Measurements from ENCODE around the gene ADCY2.

Gene ADCY2

DNA sequence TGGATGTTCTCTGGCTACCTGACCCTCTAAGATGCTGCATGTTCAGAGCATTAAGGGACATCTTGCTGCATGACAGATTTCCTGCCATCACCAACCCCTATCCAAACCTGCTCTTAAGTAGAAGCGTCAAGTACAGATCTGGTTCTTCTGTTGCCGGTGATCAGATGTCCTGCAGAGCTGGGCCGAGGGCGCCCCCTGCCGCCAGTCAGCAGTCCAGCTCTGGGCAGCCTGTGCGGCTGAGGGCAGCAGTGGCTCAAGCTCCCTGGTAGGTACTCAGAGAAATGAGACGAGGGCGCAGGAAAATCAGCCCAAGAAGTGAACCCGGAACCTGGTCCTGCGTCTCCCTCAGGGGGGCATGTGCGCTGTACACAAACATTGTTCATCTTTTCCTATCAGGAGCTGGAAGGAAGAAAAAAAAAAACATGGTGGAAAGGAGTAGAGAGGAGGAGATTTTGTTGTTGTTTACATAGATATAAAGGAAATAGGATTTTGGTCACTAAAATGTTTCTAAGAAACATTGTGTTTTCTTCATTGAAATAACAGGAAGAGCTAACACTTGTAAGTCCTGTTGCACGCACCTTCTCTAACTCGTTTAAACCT, 359.2 kb downstream of the ADCY2 start:
- no peaks in the 10 kb centered on the region for H3K36me3 ChIP-seq (replicated peaks; ENCODE audit: low read depth, low read length)
- H4K20me1 ChIP-seq (ENCODE audit: insufficient read depth, low read length), result no peaks in the 10 kb centered on the region
- H3K9me3 ChIP-seq (ENCODE audit: insufficient read depth, low read length), result no peaks in the 10 kb centered on the region
- H3K27ac ChIP-seq (ENCODE audit: low read length), result no peak overlapping the region
- H2AFZ ChIP-seq (ENCODE audit: low read depth, low read length), result no peak overlapping the region
- TF ChIP-seq, protein P1, sequence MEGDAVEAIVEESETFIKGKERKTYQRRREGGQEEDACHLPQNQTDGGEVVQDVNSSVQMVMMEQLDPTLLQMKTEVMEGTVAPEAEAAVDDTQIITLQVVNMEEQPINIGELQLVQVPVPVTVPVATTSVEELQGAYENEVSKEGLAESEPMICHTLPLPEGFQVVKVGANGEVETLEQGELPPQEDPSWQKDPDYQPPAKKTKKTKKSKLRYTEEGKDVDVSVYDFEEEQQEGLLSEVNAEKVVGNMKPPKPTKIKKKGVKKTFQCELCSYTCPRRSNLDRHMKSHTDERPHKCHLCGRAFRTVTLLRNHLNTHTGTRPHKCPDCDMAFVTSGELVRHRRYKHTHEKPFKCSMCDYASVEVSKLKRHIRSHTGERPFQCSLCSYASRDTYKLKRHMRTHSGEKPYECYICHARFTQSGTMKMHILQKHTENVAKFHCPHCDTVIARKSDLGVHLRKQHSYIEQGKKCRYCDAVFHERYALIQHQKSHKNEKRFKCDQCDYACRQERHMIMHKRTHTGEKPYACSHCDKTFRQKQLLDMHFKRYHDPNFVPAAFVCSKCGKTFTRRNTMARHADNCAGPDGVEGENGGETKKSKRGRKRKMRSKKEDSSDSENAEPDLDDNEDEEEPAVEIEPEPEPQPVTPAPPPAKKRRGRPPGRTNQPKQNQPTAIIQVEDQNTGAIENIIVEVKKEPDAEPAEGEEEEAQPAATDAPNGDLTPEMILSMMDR (IDR thresholded peaks at IDR 0.05; ENCODE audit: low read depth, low read length), result peak; percentile 72
- no peak for TF ChIP-seq EZH2phosphoT487 (IDR thresholded peaks at IDR 0.05; ENCODE audit: low read depth)
- H3K4me3 ChIP-seq (ENCODE audit: low read length), result no peak overlapping the region
- no peak overlapping the region for H3K9ac ChIP-seq (ENCODE audit: low read length)
- no peaks in the 10 kb centered on the region; the same call in 1 of the 2 replicates for H3K4me1 ChIP-seq (ENCODE audit: low read length)
- no peaks in the 10 kb centered on the region for H3K79me2 ChIP-seq (ENCODE audit: low read length)
- no peak overlapping the region for H3K4me2 ChIP-seq (ENCODE audit: low read length)
- H3K27me3 ChIP-seq (ENCODE audit: low read depth, low read length), result no peaks in the 10 kb centered on the region

DNA sequence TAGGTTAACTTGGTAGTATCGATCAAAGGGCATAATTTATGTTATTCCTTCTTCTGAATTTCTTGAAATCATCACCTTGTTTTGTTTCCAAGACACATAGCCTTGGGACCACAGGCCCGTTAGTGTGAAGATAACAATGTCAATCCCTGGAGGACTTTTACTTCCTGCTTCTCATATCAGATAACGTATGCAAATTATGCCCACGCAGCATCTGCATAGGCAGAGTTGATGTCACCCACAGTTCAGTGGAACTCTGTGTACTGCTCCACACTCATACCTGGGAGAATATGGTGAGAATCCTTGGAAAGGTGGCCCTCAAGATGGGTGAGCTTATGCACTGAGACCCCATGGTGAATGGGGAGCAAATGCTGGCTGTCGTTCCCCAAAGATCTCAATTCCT, 360.0 kb downstream of the ADCY2 start:
- Histone ChIP-seq H3K9ac (ENCODE audit: low read length) (no peak overlapping the region), H3K4me3 (ENCODE audit: low read length) (no peak overlapping the region), H3K36me3 (replicated peaks; ENCODE audit: low read depth, low read length) (no peaks in the 10 kb centered on the region), H2AFZ (ENCODE audit: low read depth, low read length) (no peak overlapping the region), H3K9me3 (ENCODE audit: insufficient read depth, low read length) (no peaks in the 10 kb centered on the region), H3K79me2 (ENCODE audit: low read length) (no peaks in the 10 kb centered on the region), H3K27me3 (ENCODE audit: low read depth, low read length) (no peaks in the 10 kb centered on the region), H4K20me1 (ENCODE audit: insufficient read depth, low read length) (no peaks in the 10 kb centered on the region), H3K4me2 (ENCODE audit: low read length) (no peak overlapping the region), H3K27ac (ENCODE audit: low read length) (no peak overlapping the region), H3K4me1 (ENCODE audit: low read length) (no peaks in the 10 kb centered on the region; the same call in 1 of the 2 replicates)
- TF ChIP-seq EZH2phosphoT487 (IDR thresholded peaks at IDR 0.05; ENCODE audit: low read depth), result no peak
- TF ChIP-seq, protein P1 (IDR thresholded peaks at IDR 0.05; ENCODE audit: low read depth, low read length), result no peak

DNA sequence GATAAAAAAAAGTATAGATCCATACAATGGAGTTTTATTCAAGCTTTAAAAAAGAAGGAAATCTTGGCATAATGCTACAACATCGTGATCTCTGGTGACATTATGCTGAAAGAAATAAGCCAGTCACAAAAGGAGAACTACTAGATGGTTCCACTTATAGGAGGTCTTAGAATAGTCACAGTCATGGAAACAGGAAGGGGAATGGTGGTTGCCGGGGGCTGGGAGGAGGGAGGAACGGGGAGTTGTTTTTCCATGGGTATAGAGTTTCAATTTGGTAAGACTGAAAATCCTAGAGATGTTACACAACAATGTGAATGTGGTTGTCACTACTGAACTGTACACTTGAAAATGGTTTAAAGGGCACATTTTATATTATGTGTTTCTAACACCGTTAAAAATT, 360.5 kb downstream of the ADCY2 start:
- Histone ChIP-seq H4K20me1 (ENCODE audit: insufficient read depth, low read length) (no peaks in the 10 kb centered on the region), H3K4me2 (ENCODE audit: low read length) (no peak overlapping the region), H3K9me3 (ENCODE audit: insufficient read depth, low read length) (no peaks in the 10 kb centered on the region), H3K4me1 (ENCODE audit: low read length) (no peaks in the 10 kb centered on the region; the same call in 1 of the 2 replicates), H3K79me2 (ENCODE audit: low read length) (no peaks in the 10 kb centered on the region), H2AFZ (ENCODE audit: low read depth, low read length) (no peak overlapping the region), H3K27ac (ENCODE audit: low read length) (no peak overlapping the region), H3K4me3 (ENCODE audit: low read length) (no peak overlapping the region), H3K36me3 (replicated peaks; ENCODE audit: low read depth, low read length) (no peaks in the 10 kb centered on the region), H3K27me3 (ENCODE audit: low read depth, low read length) (no peaks in the 10 kb centered on the region), H3K9ac (ENCODE audit: low read length) (no peak overlapping the region)
- TF ChIP-seq, protein P1 (IDR thresholded peaks at IDR 0.05; ENCODE audit: low read depth, low read length), result no peak
- TF ChIP-seq EZH2phosphoT487 (IDR thresholded peaks at IDR 0.05; ENCODE audit: low read depth), result no peak

DNA sequence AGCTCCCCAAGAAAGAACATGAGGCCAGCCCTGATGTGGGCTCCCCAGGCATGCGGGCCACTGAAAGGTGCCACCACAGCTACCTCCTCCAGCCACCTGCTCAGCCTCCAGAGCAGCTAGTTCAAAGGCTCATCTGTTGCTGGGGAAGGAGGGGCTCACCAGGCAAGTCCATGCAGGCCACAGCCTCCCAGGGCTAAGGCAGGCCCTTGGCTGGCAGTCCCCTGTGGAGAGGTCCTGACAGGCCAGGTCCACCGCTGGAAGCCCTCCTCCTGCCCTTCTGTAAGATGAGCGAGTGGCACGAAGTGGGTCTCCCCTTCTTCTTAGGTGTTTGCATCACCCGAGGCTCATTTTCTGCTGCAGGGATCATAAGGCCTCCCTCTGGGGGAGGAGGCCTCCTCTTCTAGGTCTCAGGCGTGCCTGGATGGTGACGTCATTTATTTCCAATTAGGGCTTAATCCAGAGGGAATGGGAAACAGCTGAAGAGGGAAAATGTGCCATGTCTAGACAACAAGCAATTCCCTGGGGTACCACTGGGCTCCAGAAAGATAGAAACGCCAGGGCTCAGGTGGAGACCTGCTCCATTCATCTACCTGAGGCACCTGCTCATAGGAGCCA, 363.4 kb downstream of the ADCY2 start:
- H2AFZ ChIP-seq (ENCODE audit: low read depth, low read length), result no peak overlapping the region
- no peaks in the 10 kb centered on the region for H3K9me3 ChIP-seq (ENCODE audit: insufficient read depth, low read length)
- no peaks in the 10 kb centered on the region for H3K27me3 ChIP-seq (ENCODE audit: low read depth, low read length)
- H3K4me3 ChIP-seq (ENCODE audit: low read length), result no peak overlapping the region
- no peaks in the 10 kb centered on the region; the same call in 1 of the 2 replicates for H3K4me1 ChIP-seq (ENCODE audit: low read length)
- no peak overlapping the region for H3K27ac ChIP-seq (ENCODE audit: low read length)
- H3K79me2 ChIP-seq (ENCODE audit: low read length), result no peaks in the 10 kb centered on the region
- H3K36me3 ChIP-seq (replicated peaks; ENCODE audit: low read depth, low read length), result no peaks in the 10 kb centered on the region
- no peak overlapping the region for H3K9ac ChIP-seq (ENCODE audit: low read length)
- no peak for TF ChIP-seq EZH2phosphoT487 (IDR thresholded peaks at IDR 0.05; ENCODE audit: low read depth)
- TF ChIP-seq, protein P1 (IDR thresholded peaks at IDR 0.05; ENCODE audit: low read depth, low read length), result no peak
- H4K20me1 ChIP-seq (ENCODE audit: insufficient read depth, low read length), result no peaks in the 10 kb centered on the region
- no peak overlapping the region for H3K4me2 ChIP-seq (ENCODE audit: low read length)

All from OCI-LY3 (cell line).